ENCODE data around the gene VWDE. TPM values are rescaled to one million over a fixed set of nuclear protein-coding genes. Genes with fewer than 3 reads are reported as not detected.
A peak's percentile ranks its signal among the peaks of the same experiment; 100 is the strongest.

VWDE gene
- total and polyA plus RNA-seq, 2 of the 13 experiments (the other 11 are each of a cell fraction or from before 2014, with no cell fraction given): 0.12 to 0.27 TPM

DNA sequence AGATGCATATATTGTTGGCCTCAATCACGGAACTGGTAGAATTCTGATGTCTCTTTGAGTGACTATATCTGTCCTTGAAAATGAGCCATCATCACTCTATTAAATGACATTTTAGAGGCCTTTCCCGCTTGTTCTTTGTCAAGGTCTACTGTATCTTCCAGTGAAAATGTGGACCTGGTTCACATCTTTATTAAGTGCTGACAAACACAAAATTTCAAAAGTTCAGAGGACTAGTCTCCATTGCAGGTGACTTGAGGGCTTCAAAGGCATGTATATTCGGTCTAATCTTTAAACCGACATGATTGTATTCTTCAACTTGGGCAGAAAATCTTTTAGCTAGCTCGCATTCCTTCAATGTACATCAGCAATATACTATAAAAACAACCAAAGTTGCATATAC is 36.6 kb upstream of the VWDE start:
- CTCF ChIA-PET (ENCODE audit: low intra/inter-chr PET ratio, low total read pairs): no interaction called here
- no peak overlapping the region for H3K9ac ChIP-seq (ENCODE audit: insufficient read depth, low read depth, low read length)

DNA sequence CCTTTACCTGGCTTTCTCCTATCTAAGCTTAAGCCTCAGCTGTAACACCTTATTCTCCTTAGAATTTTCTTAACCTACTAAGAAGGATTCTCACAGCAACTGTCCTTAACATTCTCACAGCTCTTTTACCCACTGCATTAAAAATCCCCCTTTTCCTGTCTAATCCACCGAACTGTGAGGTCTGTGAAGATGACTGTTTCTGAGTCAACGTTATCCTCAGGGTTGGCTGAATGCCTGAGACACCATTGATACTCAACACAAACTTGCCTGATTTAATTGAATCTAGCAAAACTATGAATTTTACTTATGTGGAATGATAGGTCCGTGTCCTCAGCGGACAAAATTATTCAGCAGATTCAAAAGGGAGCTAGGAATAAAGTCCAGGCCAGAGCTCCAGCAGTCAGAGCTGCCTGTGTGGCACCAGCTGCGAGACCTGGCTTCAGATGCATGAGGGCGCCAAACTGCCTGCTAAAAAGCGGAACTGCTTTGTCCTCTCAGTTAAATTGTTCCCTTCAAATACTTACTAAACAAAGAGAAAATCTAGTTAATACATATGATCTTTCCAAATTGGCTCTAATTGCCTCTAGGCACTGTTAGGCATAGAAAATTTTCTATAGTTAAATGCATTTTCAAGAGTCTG is 33.4 kb upstream of the VWDE start:
- intact Hi-C loops (cut with micrococcal nuclease; ENCODE audit: unreplicated experiment): no loop called here
- no TSS peak for BruUV-seq (replicated peaks)
- DNase-seq (ENCODE audit: low spot score) (no peak), ATAC-seq (peak; percentile 73), FAIRE-seq (no peak)
- Histone ChIP-seq H3K27me3 (ENCODE audit: control insufficient read depth in 1 of 2, insufficient read depth in 2 of 2, low read length in 2 of 2) (no peaks in the 10 kb centered on the region; a peak in 1 of 5 replicates), H3K4me3 (replicated peaks in 1 of 3; ENCODE audit: insufficient read depth in 1 of 3, low read depth in 2 of 3, low read length in 3 of 3) (no peak overlapping the region), H3K4me1 (ENCODE audit: insufficient read depth, low read length) (peaks cover 3% of the 10 kb centered on the region; the same call in 1 of the 2 replicates), H3K9me3 (ENCODE audit: low read length) (no peaks in the 10 kb centered on the region), H4K20me1 (ENCODE audit: insufficient read depth, low read length) (no peaks in the 10 kb centered on the region), H3K4me2 (ENCODE audit: low read depth, low read length) (no peak overlapping the region), H3K79me2 (ENCODE audit: insufficient read depth, low read length) (no peaks in the 10 kb centered on the region), H2AFZ (ENCODE audit: low read length) (no peak overlapping the region), H3K27ac (ENCODE audit: extremely low read length, insufficient read depth, low read length) (no peak overlapping the region), H3K9ac (ENCODE audit: insufficient read depth, low read depth, low read length) (no peak overlapping the region), H3K36me3 (replicated peaks in 1 of 2; ENCODE audit: control insufficient read depth in 1 of 2, insufficient read depth in 2 of 2, low read length in 2 of 2) (no peaks in the 10 kb centered on the region)
- WGBS (ENCODE audit: low lambda C conversion rate): 5% methylated on average over 7 of the region's 7 CpGs
- ChIA-PET POLR2A (no interaction called here), CTCF (ENCODE audit: low intra/inter-chr PET ratio, low total read pairs) (no interaction called here)
- in situ Hi-C loops (cut with HindIII; ENCODE audit: extremely low pct_ligation_motif_present, low pct_unique_long_range_greater_than_20kb): no loop called here
- TF ChIP-seq DMAP1 (CRISPR knock-in tag; IDR thresholded peaks at IDR 0.05): no peak
- TF ChIP-seq, protein P1, sequence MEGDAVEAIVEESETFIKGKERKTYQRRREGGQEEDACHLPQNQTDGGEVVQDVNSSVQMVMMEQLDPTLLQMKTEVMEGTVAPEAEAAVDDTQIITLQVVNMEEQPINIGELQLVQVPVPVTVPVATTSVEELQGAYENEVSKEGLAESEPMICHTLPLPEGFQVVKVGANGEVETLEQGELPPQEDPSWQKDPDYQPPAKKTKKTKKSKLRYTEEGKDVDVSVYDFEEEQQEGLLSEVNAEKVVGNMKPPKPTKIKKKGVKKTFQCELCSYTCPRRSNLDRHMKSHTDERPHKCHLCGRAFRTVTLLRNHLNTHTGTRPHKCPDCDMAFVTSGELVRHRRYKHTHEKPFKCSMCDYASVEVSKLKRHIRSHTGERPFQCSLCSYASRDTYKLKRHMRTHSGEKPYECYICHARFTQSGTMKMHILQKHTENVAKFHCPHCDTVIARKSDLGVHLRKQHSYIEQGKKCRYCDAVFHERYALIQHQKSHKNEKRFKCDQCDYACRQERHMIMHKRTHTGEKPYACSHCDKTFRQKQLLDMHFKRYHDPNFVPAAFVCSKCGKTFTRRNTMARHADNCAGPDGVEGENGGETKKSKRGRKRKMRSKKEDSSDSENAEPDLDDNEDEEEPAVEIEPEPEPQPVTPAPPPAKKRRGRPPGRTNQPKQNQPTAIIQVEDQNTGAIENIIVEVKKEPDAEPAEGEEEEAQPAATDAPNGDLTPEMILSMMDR (CRISPR knock-in tag; IDR thresholded peaks at IDR 0.05): peak; percentile 24; the same call in 1 of the 2 replicates
- TF ChIP-seq, protein P2, sequence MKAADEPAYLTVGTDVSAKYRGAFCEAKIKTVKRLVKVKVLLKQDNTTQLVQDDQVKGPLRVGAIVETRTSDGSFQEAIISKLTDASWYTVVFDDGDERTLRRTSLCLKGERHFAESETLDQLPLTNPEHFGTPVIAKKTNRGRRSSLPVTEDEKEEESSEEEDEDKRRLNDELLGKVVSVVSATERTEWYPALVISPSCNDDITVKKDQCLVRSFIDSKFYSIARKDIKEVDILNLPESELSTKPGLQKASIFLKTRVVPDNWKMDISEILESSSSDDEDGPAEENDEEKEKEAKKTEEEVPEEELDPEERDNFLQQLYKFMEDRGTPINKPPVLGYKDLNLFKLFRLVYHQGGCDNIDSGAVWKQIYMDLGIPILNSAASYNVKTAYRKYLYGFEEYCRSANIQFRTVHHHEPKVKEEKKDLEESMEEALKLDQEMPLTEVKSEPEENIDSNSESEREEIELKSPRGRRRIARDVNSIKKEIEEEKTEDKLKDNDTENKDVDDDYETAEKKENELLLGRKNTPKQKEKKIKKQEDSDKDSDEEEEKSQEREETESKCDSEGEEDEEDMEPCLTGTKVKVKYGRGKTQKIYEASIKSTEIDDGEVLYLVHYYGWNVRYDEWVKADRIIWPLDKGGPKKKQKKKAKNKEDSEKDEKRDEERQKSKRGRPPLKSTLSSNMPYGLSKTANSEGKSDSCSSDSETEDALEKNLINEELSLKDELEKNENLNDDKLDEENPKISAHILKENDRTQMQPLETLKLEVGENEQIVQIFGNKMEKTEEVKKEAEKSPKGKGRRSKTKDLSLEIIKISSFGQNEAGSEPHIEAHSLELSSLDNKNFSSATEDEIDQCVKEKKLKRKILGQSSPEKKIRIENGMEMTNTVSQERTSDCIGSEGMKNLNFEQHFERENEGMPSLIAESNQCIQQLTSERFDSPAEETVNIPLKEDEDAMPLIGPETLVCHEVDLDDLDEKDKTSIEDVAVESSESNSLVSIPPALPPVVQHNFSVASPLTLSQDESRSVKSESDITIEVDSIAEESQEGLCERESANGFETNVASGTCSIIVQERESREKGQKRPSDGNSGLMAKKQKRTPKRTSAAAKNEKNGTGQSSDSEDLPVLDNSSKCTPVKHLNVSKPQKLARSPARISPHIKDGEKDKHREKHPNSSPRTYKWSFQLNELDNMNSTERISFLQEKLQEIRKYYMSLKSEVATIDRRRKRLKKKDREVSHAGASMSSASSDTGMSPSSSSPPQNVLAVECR (CRISPR knock-in tag; IDR thresholded peaks at IDR 0.05; ENCODE audit: borderline replicate concordance): no peak
- TF ChIP-seq ZNF224 (CRISPR knock-in tag; IDR thresholded peaks at IDR 0.05): no peak
- no peak for TF ChIP-seq ZFP41 (CRISPR knock-in tag; IDR thresholded peaks at IDR 0.05; ENCODE audit: borderline replicate concordance)

More for the DNA sequence above, 36.6 kb upstream of the VWDE start:
- intact Hi-C loops (cut with micrococcal nuclease; ENCODE audit: unreplicated experiment) (no loop called here), in situ Hi-C loops (cut with HindIII; ENCODE audit: extremely low pct_ligation_motif_present, low pct_unique_long_range_greater_than_20kb) (no loop called here)
- 1% methylated on average over 5 of the region's 5 CpGs for WGBS (ENCODE audit: low lambda C conversion rate)
- Histone ChIP-seq H4K20me1 (ENCODE audit: insufficient read depth, low read length) (no peaks in the 10 kb centered on the region), H3K27ac (ENCODE audit: extremely low read length, insufficient read depth, low read length) (no peak overlapping the region), H3K36me3 (replicated peaks in 1 of 2; ENCODE audit: control insufficient read depth in 1 of 2, insufficient read depth in 2 of 2, low read length in 2 of 2) (no peaks in the 10 kb centered on the region), H3K27me3 (ENCODE audit: control insufficient read depth in 1 of 2, insufficient read depth in 2 of 2, low read length in 2 of 2) (no peaks in the 10 kb centered on the region; a peak in 1 of 5 replicates), H3K4me2 (ENCODE audit: low read depth, low read length) (no peak overlapping the region), H3K4me3 (replicated peaks in 1 of 3; ENCODE audit: insufficient read depth in 1 of 3, low read depth in 2 of 3, low read length in 3 of 3) (no peak overlapping the region), H3K4me1 (ENCODE audit: insufficient read depth, low read length) (no peaks in the 10 kb centered on the region), H3K9me3 (ENCODE audit: low read length) (no peaks in the 10 kb centered on the region), H3K79me2 (ENCODE audit: insufficient read depth, low read length) (no peaks in the 10 kb centered on the region), H2AFZ (ENCODE audit: low read length) (no peak overlapping the region)
- no peak for DNase-seq (ENCODE audit: low spot score)
- POLR2A ChIA-PET: no interaction called here
- BruUV-seq (replicated peaks): no TSS peak
- ATAC-seq: no peak
- no peak for FAIRE-seq
- no peak for TF ChIP-seq MAFG (CRISPR knock-in tag; IDR thresholded peaks at IDR 0.05)
- TF ChIP-seq, protein P3, sequence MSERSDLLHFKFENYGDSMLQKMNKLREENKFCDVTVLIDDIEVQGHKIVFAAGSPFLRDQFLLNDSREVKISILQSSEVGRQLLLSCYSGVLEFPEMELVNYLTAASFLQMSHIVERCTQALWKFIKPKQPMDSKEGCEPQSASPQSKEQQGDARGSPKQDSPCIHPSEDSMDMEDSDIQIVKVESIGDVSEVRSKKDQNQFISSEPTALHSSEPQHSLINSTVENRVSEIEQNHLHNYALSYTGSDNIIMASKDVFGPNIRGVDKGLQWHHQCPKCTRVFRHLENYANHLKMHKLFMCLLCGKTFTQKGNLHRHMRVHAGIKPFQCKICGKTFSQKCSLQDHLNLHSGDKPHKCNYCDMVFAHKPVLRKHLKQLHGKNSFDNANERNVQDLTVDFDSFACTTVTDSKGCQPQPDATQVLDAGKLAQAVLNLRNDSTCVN (CRISPR knock-in tag; IDR thresholded peaks at IDR 0.05; ENCODE audit: borderline replicate concordance): no peak
- no peak for TF ChIP-seq XBP1 (CRISPR knock-in tag; IDR thresholded peaks at IDR 0.05)
- TF ChIP-seq, protein P4, sequence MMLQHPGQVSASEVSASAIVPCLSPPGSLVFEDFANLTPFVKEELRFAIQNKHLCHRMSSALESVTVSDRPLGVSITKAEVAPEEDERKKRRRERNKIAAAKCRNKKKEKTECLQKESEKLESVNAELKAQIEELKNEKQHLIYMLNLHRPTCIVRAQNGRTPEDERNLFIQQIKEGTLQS (CRISPR knock-in tag; IDR thresholded peaks at IDR 0.05): no peak
- TF ChIP-seq REXO4 (CRISPR knock-in tag; IDR thresholded peaks at IDR 0.05; ENCODE audit: borderline replicate concordance): no peak
- TF ChIP-seq FOXJ3 (CRISPR knock-in tag; IDR thresholded peaks at IDR 0.05; ENCODE audit: borderline replicate concordance): no peak
- TF ChIP-seq RFX5 (IDR thresholded peaks at IDR 0.05; ENCODE audit: low read depth, low read length): no peak
- peak in 1 of 2 experiments; percentile 23; a peak in 1 of 4 replicates for TF ChIP-seq MAFK (conservative IDR thresholded peaks at IDR 0.05 in 1 of 2, IDR thresholded peaks at IDR 0.05 in 1 of 2; ENCODE audit: low read length in 2 of 2)

All from HepG2 (cell line).